HG02610 (cell line): ENCODE measurements around the gene COBLL1.

Source experiments
- ATAC-seq: cut with Tn5 transposase; IDR thresholded peaks from one replicate; pipeline ENCODE4 v1.9.1; 2021; ENCODE audit warnings: mild to moderate bottlenecking, moderate library complexity; ENCODE audit not compliant: unreplicated experiment

The COBLL1 gene

GRCh38 chr2:164692958-164693357, 148.7 kb downstream of the COBLL1 start:
- ATAC-seq = no peak

GRCh38 chr2:164692114-164692513, 149.5 kb downstream of the COBLL1 start:
- no peak for ATAC-seq

GRCh38 chr2:164691346-164691887, 150.2 kb downstream of the COBLL1 start:
- ATAC-seq = no peak

GRCh38 chr2:164690361-164690760, 151.3 kb downstream of the COBLL1 start:
- no peak for ATAC-seq

GRCh38 chr2:164688896-164689419, 152.7 kb downstream of the COBLL1 start:
- no peak for ATAC-seq

GRCh38 chr2:164681009-164681408, 160.6 kb downstream of the COBLL1 start:
- no peak for ATAC-seq

- ATAC-seq = no peak
Observed at GRCh38 chr2:164678631-164679149, 162.9 kb downstream of the COBLL1 start.

GRCh38 chr2:164677733-164678132, 163.9 kb downstream of the COBLL1 start:
- ATAC-seq = no peak

- ATAC-seq = no peak
Observed at GRCh38 chr2:164677271-164677670, 164.4 kb downstream of the COBLL1 start.

GRCh38 chr2:164675687-164676086, 165.9 kb downstream of the COBLL1 start:
- ATAC-seq = no peak

- ATAC-seq = no peak
Observed at GRCh38 chr2:164675027-164675426, 166.6 kb downstream of the COBLL1 start.

GRCh38 chr2:164671664-164672396, 169.8 kb downstream of the COBLL1 start:
- ATAC-seq = no peak

GRCh38 chr2:164669291-164669690, 172.3 kb downstream of the COBLL1 start:
- no peak for ATAC-seq

GRCh38 chr2:164667566-164667965, 174.1 kb downstream of the COBLL1 start:
- no peak for ATAC-seq

GRCh38 chr2:164664070-164664469, 177.6 kb downstream of the COBLL1 start:
- ATAC-seq = no peak

- no peak for ATAC-seq
Observed at GRCh38 chr2:164662868-164663631, 178.6 kb downstream of the COBLL1 start.

- no peak for ATAC-seq
Observed at GRCh38 chr2:164662066-164662465, 179.6 kb downstream of the COBLL1 start.

- ATAC-seq = no peak
Observed at GRCh38 chr2:164661349-164661748, 180.3 kb downstream of the COBLL1 start.

- no peak for ATAC-seq
Observed at GRCh38 chr2:164657129-164657528, 184.5 kb downstream of the COBLL1 start.

- ATAC-seq = no peak
Observed at GRCh38 chr2:164655750-164656149, 185.9 kb downstream of the COBLL1 start.

GRCh38 chr2:164655336-164655735, 186.3 kb downstream of the COBLL1 start:
- ATAC-seq = no peak

GRCh38 chr2:164651361-164651760, 190.3 kb downstream of the COBLL1 start:
- no peak for ATAC-seq
